A549 (cell line): ENCODE data around the gene KRT77. TPM values are rescaled to one million over a fixed set of nuclear protein-coding genes. Genes with fewer than 3 reads are reported as not detected.
"Not testable (repeated sequence)": the region's sequence is repeated elsewhere in the genome, so short reads cannot be mapped to it uniquely, and the experiment has no call there.

Experiments used
- ATAC-seq, 2 experiments: fragments of 200-7000 bp in 1 of 2; fragments of >200 bp in 1 of 2; cut with Nextera tagmentation in 1 of 2; cut with Tn5 transposase in 1 of 2; 3 replicates each; pipeline versions ENCODE4 v1.8.0 to v1.9.1; 2018 to 2020; ENCODE audit warnings: mild to moderate bottlenecking in 1 of 2, moderate library complexity in 1 of 2
- CTCF ChIA-PET: fragments of 300-600 bp; sonication (Branson Sonifier 250); formaldehyde crosslinking; extraction: SDS; loops from one replicate; lab custom pipeline; 2021; ENCODE audit warnings: antibody characterized with exemption, inconsistent platforms; lab: Yijun Ruan, JAX
- POLR2A ChIA-PET: fragments of 350-600 bp; formaldehyde crosslinking; extraction: SDS; loops from one replicate; lab custom pipeline; 2021; ENCODE audit warnings: antibody characterized with exemption, inconsistent platforms; lab: Yijun Ruan, JAX
- DNase-seq, 2 experiments: peaks; one replicate each; pipeline versions ENCODE4 v3.0.0 to v3.0.0-alpha.2; 2011 to 2016; ENCODE audit warnings: low read depth in 1 of 2, low spot score in 1 of 2
- FAIRE-seq: peaks from 2 replicates; lab custom pipeline; 2011; peaks lifted over from hg19 to GRCh38; lab: Jason Lieb, UNC
- H3K27ac ChIP-seq, 2 experiments: fragments of >200 bp; sonication (Bioruptor Twin); formaldehyde crosslinking; 3 replicates each; pipeline ENCODE4 v1.5.1; 2016 to 2017
- H3K4me1 ChIP-seq: fragments of >200 bp; sonication (Bioruptor Twin); formaldehyde crosslinking; 3 replicates; pipeline ENCODE4 v1.6.1; 2016
- H3K4me2 ChIP-seq: fragments of >200 bp; sonication (Bioruptor Twin); formaldehyde crosslinking; 3 replicates; pipeline ENCODE4 v1.6.1; 2016
- H3K4me3 ChIP-seq: fragments of >200 bp; sonication (Bioruptor Twin); formaldehyde crosslinking; 3 replicates; pipeline ENCODE4 v1.5.1; 2016
- H3K9me3 ChIP-seq: fragments of >200 bp; sonication (Bioruptor Twin); formaldehyde crosslinking; 3 replicates; pipeline ENCODE4 v1.6.1; 2016
- CBX2 ChIP-seq: fragments of 200-600 bp; sonication (generic); IDR thresholded peaks from 2 replicates; pipeline ENCODE4 v1.6.1; 2016; ENCODE audit warnings: low read depth, mild to moderate bottlenecking, borderline replicate concordance
- CBX8 ChIP-seq: fragments of 200-600 bp; sonication (generic); IDR thresholded peaks from 2 replicates; pipeline ENCODE4 v1.6.1; 2016
- HDAC2 ChIP-seq: fragments of 200-600 bp; sonication (generic); IDR thresholded peaks from 2 replicates; pipeline ENCODE4 v1.6.1; 2016
- HOXA7 ChIP-seq: fragments of 250-450 bp; sonication (Bioruptor Pico); IDR thresholded peaks from 2 replicates; pipeline ENCODE4 v1.5.0; 2020; ENCODE audit warnings: mild to moderate bottlenecking, moderate library complexity
- HOXB13 ChIP-seq: fragments of 250-450 bp; sonication (Bioruptor Pico); IDR thresholded peaks from 2 replicates; pipeline ENCODE4 v1.5.0; 2020; ENCODE audit warnings: low read depth, mild to moderate bottlenecking, moderate library complexity
- NPAS2 ChIP-seq: fragments of 250-450 bp; sonication (Bioruptor Pico); IDR thresholded peaks from 2 replicates; pipeline ENCODE4 v1.8.0; 2022; ENCODE audit warnings: mild to moderate bottlenecking, moderate library complexity, borderline replicate concordance
- PHF8 ChIP-seq: fragments of 200-600 bp; sonication (generic); IDR thresholded peaks from 2 replicates; pipeline ENCODE4 v1.6.1; 2016; ENCODE audit warnings: low read depth, mild to moderate bottlenecking, antibody characterized with exemption, moderate library complexity, borderline replicate concordance
- RAD21 ChIP-seq, 2 experiments: fragments of >200 bp in 1 of 2; sonication (Bioruptor Twin) in 1 of 2; formaldehyde crosslinking in 1 of 2; IDR thresholded peaks in 1 of 2; conservative IDR thresholded peaks in 1 of 2; 2 replicates in 1 of 2; 3 replicates in 1 of 2; pipeline ENCODE4 v1.6.1; 2012 to 2018; ENCODE audit warnings: inconsistent platforms in 1 of 2
- RCOR1 ChIP-seq: fragments of 150-350 bp; IDR thresholded peaks from 2 replicates; pipeline ENCODE4 v1.6.1; 2014; ENCODE audit warnings: antibody characterized with exemption, low read length, low read depth
- RFX5 ChIP-seq: fragments of 450-650 bp; IDR thresholded peaks from 2 replicates; pipeline ENCODE4 v1.7.1; 2014; ENCODE audit warnings: antibody characterized with exemption, mild to moderate bottlenecking, moderate library complexity
- ZC3H11A ChIP-seq: fragments of 450-650 bp; IDR thresholded peaks from 2 replicates; pipeline ENCODE4 v1.6.1; 2014; ENCODE audit warnings: antibody characterized with exemption, mild to moderate bottlenecking
- ZFP36 ChIP-seq: fragments of 450-650 bp; IDR thresholded peaks from 2 replicates; pipeline ENCODE4 v1.6.1; 2014; ENCODE audit warnings: borderline replicate concordance; ENCODE audit not compliant: partially characterized antibody
- WGBS: methylation state at CpG from one replicate; pipeline ENCODE4 v1.1.6; 2017; ENCODE audit errors: missing lambda C conversion rate; 5-methylcytosine and 5-hydroxymethylcytosine counted together
- polyA plus RNA-seq, 4 experiments: library from polyadenylated mRNA; depleted of rRNA in 3 of 4; stranded (reverse); fragments of >200 nt; fragmentation: RNase III in 1 of 4; extraction: RNeasy Plus Mini Kit Qiagen cat#74134 plus additional on column Dnase treatment in 1 of 4; gene quantifications; 2 replicates in 3 of 4; 3 replicates in 1 of 4; pipeline ENCODE4 v1.2.3, GENCODE V29; 2011 to 2017
- TF ChIP-seq, protein P1 (sequence below): IDR thresholded peaks from 2 replicates; pipeline ENCODE4 v1.6.1; 2012; ENCODE audit warnings: low read depth, borderline replicate concordance
- TF ChIP-seq, protein P2 (sequence below): fragments of 450-650 bp; IDR thresholded peaks from 2 replicates; pipeline ENCODE4 v1.6.1; 2014; ENCODE audit warnings: antibody characterized with exemption
- TF ChIP-seq, protein P3 (sequence below): fragments of 150-350 bp; IDR thresholded peaks from 2 replicates; pipeline ENCODE4 v1.6.1; 2014; ENCODE audit warnings: low read depth, mild to moderate bottlenecking, low read length
- TF ChIP-seq, protein P4 (sequence below): IDR thresholded peaks from 2 replicates; pipeline ENCODE4 v1.6.1; 2012
- TF ChIP-seq, protein P5 (sequence below): fragments of >200 bp; sonication (Bioruptor Twin); formaldehyde crosslinking; IDR thresholded peaks from 3 replicates; pipeline ENCODE4 v1.5.1; 2016
- TF ChIP-seq, protein P6 (sequence below): fragments of >200 bp; sonication (Bioruptor Twin); formaldehyde crosslinking; IDR thresholded peaks from 2 replicates; pipeline ENCODE4 v1.6.1; 2016
- TF ChIP-seq, protein P7 (sequence below): IDR thresholded peaks from 2 replicates; pipeline ENCODE4 v1.6.1; 2012

Gene KRT77
- polyA plus RNA-seq, 2 of the 4 experiments (the other 2 are of a cell fraction), result 0.03 TPM; not detected in 1

DNA sequence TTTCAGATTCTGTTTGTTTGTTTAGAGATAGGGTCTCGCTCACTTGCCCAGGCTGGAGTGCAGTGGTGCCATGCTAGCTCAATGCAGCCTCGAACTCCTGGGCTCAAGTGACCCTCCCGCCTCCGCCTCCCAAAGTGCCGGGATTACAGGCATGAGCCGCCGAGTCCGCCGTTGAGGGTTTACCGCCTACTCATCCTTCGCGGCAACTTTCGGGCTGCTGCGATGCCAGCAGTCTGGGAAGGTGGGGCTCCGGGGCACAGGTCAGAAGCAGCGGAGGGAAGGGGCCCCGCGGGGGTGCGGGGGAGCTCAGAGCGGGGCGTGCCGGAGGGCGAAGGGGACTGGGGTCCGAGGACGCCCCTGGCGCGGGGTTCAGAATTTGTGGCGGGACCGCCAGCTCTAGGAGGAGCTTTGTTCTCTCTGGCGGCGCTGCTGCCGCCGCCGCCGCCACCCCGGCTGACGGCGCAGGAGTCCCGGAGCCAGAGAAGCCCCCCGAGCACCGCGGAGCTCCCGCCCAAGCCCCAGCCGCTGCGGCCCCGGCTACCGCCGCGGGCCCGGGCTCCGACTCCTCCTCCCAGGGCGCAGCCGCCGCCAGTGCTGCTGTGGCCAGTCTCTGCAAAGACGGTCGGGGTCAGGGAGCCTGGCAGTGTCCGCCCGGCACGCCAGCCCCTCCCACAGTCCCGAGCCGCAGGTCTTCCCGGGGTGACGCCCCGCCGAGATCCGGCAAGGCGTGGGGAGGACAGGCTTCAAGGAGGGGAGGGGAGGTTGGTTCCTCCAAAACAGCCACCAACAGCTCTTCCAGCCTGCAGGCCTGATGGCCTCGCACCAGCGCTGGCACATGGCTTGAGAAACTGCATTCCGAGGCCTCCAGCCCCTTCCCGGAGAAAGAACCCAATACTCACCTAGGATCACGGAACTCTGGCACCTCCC lies 10.9 kb upstream of the KRT77 start:
- Histone ChIP-seq H3K27ac (peak overlapping the region; percentile 67 to 93), H3K4me3 (peak overlapping the region; percentile 53), H3K4me2 (peak overlapping the region; percentile 91), H3K4me1 (peaks cover 8% of the 10 kb centered on the region; the same call in 1 of the 3 replicates), H3K9me3 (no peaks in the 10 kb centered on the region)
- FAIRE-seq, result no peak
- TF ChIP-seq, protein P1, sequence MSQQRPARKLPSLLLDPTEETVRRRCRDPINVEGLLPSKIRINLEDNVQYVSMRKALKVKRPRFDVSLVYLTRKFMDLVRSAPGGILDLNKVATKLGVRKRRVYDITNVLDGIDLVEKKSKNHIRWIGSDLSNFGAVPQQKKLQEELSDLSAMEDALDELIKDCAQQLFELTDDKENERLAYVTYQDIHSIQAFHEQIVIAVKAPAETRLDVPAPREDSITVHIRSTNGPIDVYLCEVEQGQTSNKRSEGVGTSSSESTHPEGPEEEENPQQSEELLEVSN, result peak; percentile 85
- TF ChIP-seq, protein P2, sequence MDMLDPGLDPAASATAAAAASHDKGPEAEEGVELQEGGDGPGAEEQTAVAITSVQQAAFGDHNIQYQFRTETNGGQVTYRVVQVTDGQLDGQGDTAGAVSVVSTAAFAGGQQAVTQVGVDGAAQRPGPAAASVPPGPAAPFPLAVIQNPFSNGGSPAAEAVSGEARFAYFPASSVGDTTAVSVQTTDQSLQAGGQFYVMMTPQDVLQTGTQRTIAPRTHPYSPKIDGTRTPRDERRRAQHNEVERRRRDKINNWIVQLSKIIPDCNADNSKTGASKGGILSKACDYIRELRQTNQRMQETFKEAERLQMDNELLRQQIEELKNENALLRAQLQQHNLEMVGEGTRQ, result no peak
- TF ChIP-seq ZFP36, result peak; percentile 44
- TF ChIP-seq, protein P3, sequence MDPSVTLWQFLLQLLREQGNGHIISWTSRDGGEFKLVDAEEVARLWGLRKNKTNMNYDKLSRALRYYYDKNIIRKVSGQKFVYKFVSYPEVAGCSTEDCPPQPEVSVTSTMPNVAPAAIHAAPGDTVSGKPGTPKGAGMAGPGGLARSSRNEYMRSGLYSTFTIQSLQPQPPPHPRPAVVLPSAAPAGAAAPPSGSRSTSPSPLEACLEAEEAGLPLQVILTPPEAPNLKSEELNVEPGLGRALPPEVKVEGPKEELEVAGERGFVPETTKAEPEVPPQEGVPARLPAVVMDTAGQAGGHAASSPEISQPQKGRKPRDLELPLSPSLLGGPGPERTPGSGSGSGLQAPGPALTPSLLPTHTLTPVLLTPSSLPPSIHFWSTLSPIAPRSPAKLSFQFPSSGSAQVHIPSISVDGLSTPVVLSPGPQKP, result no peak
- no peak for TF ChIP-seq NPAS2 (CRISPR knock-in tag)
- TF ChIP-seq HOXB13 (CRISPR knock-in tag), result no peak
- TF ChIP-seq, protein P4, sequence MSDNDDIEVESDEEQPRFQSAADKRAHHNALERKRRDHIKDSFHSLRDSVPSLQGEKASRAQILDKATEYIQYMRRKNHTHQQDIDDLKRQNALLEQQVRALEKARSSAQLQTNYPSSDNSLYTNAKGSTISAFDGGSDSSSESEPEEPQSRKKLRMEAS, result peak; percentile 90
- TF ChIP-seq ZC3H11A, result no peak
- CTCF ChIA-PET, result interaction anchor here (0.9 to 2.1 kb wide), 10 partner anchors 15 to 724 kb away, joined by 3 to 6 read pairs (median 3); no protein-coding TSS in a partner anchor
- ATAC-seq, result peak; percentile 82 to 92
- 19% methylated on average over 26 of the region's 72 CpGs for WGBS
- DNase-seq, result peak; percentile 42 to 54
- POLR2A ChIA-PET, result no interaction called here

DNA sequence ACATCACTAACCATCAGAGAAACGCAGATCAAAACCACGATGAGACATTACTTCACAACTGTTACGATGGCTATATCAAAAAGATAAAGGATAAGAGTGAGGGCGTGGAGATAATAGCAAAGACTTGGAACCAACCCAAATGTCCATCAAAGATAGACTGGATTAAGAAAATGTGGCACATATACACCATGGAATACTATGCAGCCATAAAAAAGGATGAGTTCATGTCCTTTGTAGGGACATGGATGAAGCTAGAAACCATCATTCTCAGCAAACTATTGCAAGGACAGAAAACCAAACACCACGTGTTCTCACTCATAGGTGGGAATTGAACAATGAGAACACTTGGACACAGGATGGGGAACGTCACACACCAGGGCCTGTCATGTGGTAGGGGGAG lies 8.8 kb upstream of the KRT77 start:
- H3K9me3 ChIP-seq, H3K4me3 ChIP-seq, H3K4me1 ChIP-seq, H3K27ac ChIP-seq, H3K4me2 ChIP-seq, POLR2A ChIA-PET, DNase-seq, FAIRE-seq, ATAC-seq: not testable (repeated sequence)
- CTCF ChIA-PET, result interaction anchor here (1.4 to 2.1 kb wide), 2 partner anchors 153 to 332 kb away, joined by 3 to 6 read pairs; no protein-coding TSS in a partner anchor
- WGBS, result 76% methylated on average over 6 of the region's 6 CpGs

DNA sequence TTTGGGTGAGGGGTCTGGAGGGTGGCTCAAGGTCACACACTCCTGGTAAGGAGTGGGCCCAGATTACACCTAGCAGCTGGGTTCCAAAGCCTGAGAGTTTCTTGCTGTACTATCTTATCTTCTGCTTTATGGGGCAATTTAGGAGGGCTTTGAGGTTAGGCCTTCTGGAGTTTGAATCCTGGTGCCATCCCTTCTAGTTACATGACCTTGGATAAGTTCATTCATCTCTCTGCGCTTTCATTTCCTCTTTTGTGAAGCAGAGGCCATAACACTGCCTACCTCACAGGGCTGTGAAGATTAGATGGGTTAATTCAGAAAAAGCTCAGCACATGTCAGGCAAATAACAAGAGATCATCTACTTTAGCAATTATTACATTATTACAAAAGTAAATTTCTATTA lies 7.4 kb upstream of the KRT77 start:
- POLR2A ChIA-PET, result no interaction called here
- 97% methylated on average over 1 of the region's 1 CpG for WGBS
- CTCF ChIA-PET, result interaction anchor here (1.1 to 1.4 kb wide), 3 partner anchors 11 to 169 kb away, joined by 3 to 4 read pairs (median 3); no protein-coding TSS in a partner anchor
- Histone ChIP-seq H3K9me3 (no peaks in the 10 kb centered on the region), H3K4me1 (peaks cover 8% of the 10 kb centered on the region; the same call in 1 of the 3 replicates), H3K4me3 (no peak overlapping the region), H3K27ac (no peak overlapping the region), H3K4me2 (no peak overlapping the region)
- no peak for ATAC-seq
- TF ChIP-seq RAD21 (conservative IDR thresholded peaks at IDR 0.05 in 1 of 2, IDR thresholded peaks at IDR 0.05 in 1 of 2), result no peak
- TF ChIP-seq, protein P5, sequence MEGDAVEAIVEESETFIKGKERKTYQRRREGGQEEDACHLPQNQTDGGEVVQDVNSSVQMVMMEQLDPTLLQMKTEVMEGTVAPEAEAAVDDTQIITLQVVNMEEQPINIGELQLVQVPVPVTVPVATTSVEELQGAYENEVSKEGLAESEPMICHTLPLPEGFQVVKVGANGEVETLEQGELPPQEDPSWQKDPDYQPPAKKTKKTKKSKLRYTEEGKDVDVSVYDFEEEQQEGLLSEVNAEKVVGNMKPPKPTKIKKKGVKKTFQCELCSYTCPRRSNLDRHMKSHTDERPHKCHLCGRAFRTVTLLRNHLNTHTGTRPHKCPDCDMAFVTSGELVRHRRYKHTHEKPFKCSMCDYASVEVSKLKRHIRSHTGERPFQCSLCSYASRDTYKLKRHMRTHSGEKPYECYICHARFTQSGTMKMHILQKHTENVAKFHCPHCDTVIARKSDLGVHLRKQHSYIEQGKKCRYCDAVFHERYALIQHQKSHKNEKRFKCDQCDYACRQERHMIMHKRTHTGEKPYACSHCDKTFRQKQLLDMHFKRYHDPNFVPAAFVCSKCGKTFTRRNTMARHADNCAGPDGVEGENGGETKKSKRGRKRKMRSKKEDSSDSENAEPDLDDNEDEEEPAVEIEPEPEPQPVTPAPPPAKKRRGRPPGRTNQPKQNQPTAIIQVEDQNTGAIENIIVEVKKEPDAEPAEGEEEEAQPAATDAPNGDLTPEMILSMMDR, result no peak
- no peak for DNase-seq
- no peak for FAIRE-seq

DNA sequence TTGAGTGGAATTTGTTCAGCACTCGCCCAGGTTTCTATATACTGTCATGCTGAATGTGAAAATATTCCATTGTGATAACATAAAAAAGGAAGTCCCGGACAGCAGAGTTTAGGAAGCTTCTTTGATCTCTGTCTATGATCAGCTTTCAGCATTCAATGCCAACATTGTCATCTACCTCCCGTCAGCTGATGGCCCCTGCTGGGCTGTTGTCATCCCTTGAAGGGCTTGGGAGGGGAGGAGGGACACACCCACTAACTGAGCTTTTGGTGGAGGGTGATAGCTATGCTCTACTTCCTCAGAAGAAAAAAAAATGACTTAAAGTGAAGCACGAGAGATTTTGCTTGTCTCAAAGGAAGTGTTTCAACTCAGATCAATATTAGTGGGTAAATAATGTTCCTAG lies 4.7 kb upstream of the KRT77 start:
- Histone ChIP-seq H3K4me1 (no peaks in the 10 kb centered on the region), H3K4me3 (no peak overlapping the region), H3K4me2 (no peak overlapping the region), H3K27ac (no peak overlapping the region), H3K9me3 (no peaks in the 10 kb centered on the region)
- 72% methylated on average over 4 of the region's 4 CpGs for WGBS
- POLR2A ChIA-PET, result no interaction called here
- ATAC-seq (no peak), DNase-seq (no peak), FAIRE-seq (no peak)
- CTCF ChIA-PET, result interaction anchor here (1.6 to 1.7 kb wide), 2 partner anchors 10 to 25 kb away, joined by 3 to 7 read pairs; no protein-coding TSS in a partner anchor
- TF ChIP-seq, protein P6, sequence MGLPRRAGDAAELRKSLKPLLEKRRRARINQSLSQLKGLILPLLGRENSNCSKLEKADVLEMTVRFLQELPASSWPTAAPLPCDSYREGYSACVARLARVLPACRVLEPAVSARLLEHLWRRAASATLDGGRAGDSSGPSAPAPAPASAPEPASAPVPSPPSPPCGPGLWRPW, result no peak
- no peak for TF ChIP-seq RFX5
- TF ChIP-seq CBX2, result no peak
- no peak for TF ChIP-seq RCOR1
- TF ChIP-seq, protein P1, result no peak
- no peak for TF ChIP-seq HDAC2
- no peak for TF ChIP-seq HOXA7 (CRISPR knock-in tag)
- TF ChIP-seq CBX8, result no peak
- TF ChIP-seq PHF8, result no peak
- TF ChIP-seq, protein P7, sequence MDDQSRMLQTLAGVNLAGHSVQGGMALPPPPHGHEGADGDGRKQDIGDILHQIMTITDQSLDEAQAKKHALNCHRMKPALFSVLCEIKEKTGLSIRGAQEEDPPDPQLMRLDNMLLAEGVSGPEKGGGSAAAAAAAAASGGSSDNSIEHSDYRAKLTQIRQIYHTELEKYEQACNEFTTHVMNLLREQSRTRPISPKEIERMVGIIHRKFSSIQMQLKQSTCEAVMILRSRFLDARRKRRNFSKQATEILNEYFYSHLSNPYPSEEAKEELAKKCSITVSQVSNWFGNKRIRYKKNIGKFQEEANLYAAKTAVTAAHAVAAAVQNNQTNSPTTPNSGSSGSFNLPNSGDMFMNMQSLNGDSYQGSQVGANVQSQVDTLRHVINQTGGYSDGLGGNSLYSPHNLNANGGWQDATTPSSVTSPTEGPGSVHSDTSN, result no peak
- TF ChIP-seq, protein P4, result no peak
